HepG2 (cell line): ENCODE measurements around the gene OCSTAMP. TPM values are rescaled to one million over a fixed set of nuclear protein-coding genes. Genes with fewer than 3 reads are reported as not detected.

Experiments
- ATF2 ChIP-seq: sonication (generic); formaldehyde crosslinking; IDR thresholded peaks from 2 replicates; pipeline ENCODE4 v1.4.0; 2020; ENCODE audit warnings: missing genetic modification reagents
- CEBPZ ChIP-seq: IDR thresholded peaks from 2 replicates; pipeline ENCODE4 v1.6.1; 2012; ENCODE audit warnings: low read length, improper control_type of control experiment
- ELF3 ChIP-seq: IDR thresholded peaks from 2 replicates; pipeline ENCODE4 v1.6.1; 2016; ENCODE audit warnings: missing genetic modification reagents, missing compliant biosample characterization
- FOXA1 ChIP-seq, 2 experiments: fragments of 450-650 bp in 1 of 2; sonication (generic) in 1 of 2; formaldehyde crosslinking in 1 of 2; IDR thresholded peaks; 2 replicates each; pipeline versions ENCODE4 v1.4.0 to v1.6.1; 2016 to 2020; ENCODE audit warnings: missing genetic modification reagents in 1 of 2
- FOXM1 ChIP-seq: sonication (generic); formaldehyde crosslinking; IDR thresholded peaks from 2 replicates; pipeline ENCODE4 v1.5.0; 2020; ENCODE audit warnings: missing genetic modification reagents
- IKZF5 ChIP-seq: IDR thresholded peaks from 2 replicates; pipeline ENCODE4 v1.6.1; 2018; ENCODE audit warnings: missing genetic modification reagents, mild to moderate bottlenecking, missing compliant biosample characterization
- KAT7 ChIP-seq: IDR thresholded peaks from 2 replicates; pipeline ENCODE4 v1.6.1; 2018; ENCODE audit warnings: borderline replicate concordance, missing compliant biosample characterization
- RBAK ChIP-seq: sonication (generic); formaldehyde crosslinking; IDR thresholded peaks from 2 replicates; pipeline ENCODE4 v1.5.1; 2020; ENCODE audit warnings: mild to moderate bottlenecking, missing genetic modification reagents
- SMAD3 ChIP-seq: sonication (generic); formaldehyde crosslinking; IDR thresholded peaks from 2 replicates; pipeline ENCODE4 v1.4.0; 2020; ENCODE audit warnings: missing genetic modification reagents
- SUZ12 ChIP-seq: fragments of 150-350 bp; IDR thresholded peaks from 2 replicates; pipeline ENCODE4 v1.6.1; 2014; ENCODE audit warnings: low read depth, low read length
- TAF15 ChIP-seq: fragments of 200-400 bp; formaldehyde crosslinking; IDR thresholded peaks from one replicate; pipeline ENCODE4 v1.6.1; 2018; ENCODE audit warnings: mild to moderate bottlenecking, low read depth, low read length; ENCODE audit not compliant: poor library complexity, severe bottlenecking
- TP53 ChIP-seq: sonication (generic); formaldehyde crosslinking; conservative IDR thresholded peaks from 2 replicates; pipeline ENCODE4 v1.4.0; 2020; ENCODE audit warnings: missing genetic modification reagents
- WIZ ChIP-seq: sonication (generic); formaldehyde crosslinking; IDR thresholded peaks from 2 replicates; pipeline ENCODE4 v1.5.1; 2020; ENCODE audit warnings: mild to moderate bottlenecking, missing genetic modification reagents
- ZNF24 ChIP-seq: fragments of 450-650 bp; IDR thresholded peaks from 2 replicates; pipeline ENCODE4 v1.6.1; 2017; ENCODE audit warnings: antibody characterized with exemption, mild to moderate bottlenecking
- ZNF574 ChIP-seq: sonication (generic); formaldehyde crosslinking; IDR thresholded peaks from 2 replicates; pipeline ENCODE4 v1.4.0; 2020; ENCODE audit warnings: missing genetic modification reagents
- ZNF598 ChIP-seq: sonication (generic); formaldehyde crosslinking; IDR thresholded peaks from 2 replicates; pipeline ENCODE4 v1.5.1; 2020; ENCODE audit warnings: mild to moderate bottlenecking, missing genetic modification reagents, borderline replicate concordance
- ZNF605 ChIP-seq: sonication (generic); formaldehyde crosslinking; IDR thresholded peaks from 2 replicates; pipeline ENCODE4 v1.8.0; 2022; ENCODE audit warnings: mild to moderate bottlenecking, missing genetic modification reagents
- ZNF775 ChIP-seq: sonication (generic); formaldehyde crosslinking; IDR thresholded peaks from 2 replicates; pipeline ENCODE4 v1.4.0; 2020; ENCODE audit warnings: missing genetic modification reagents, mild to moderate bottlenecking, moderate library complexity, borderline replicate concordance
- ZSCAN25 ChIP-seq: sonication (generic); formaldehyde crosslinking; IDR thresholded peaks from 2 replicates; pipeline ENCODE4 v1.8.0; 2022; ENCODE audit warnings: mild to moderate bottlenecking, missing genetic modification reagents
- polyA plus RNA-seq, 8 experiments: library from polyadenylated mRNA; depleted of rRNA in 3 of 8; stranded (reverse) in 7 of 8; unstranded in 1 of 8; fragments of >200 nt; fragmentation: Illumina TruSeq in 4 of 8; extraction: Trizol in 4 of 8; gene quantifications; 2 replicates each; pipeline versions ENCODE4 v1.2.1 to v1.2.3, GENCODE V29; 2011 to 2016; ENCODE audit warnings: low read depth in 4 of 8, missing spikeins in 1 of 8, mixed read lengths in 1 of 8; ENCODE audit not compliant: insufficient read depth in 1 of 8
- total RNA-seq, 5 experiments: library from RNA; depleted of rRNA; stranded (reverse); fragments of >200 nt; fragmentation: Illumina TruSeq; extraction: Trizol; gene quantifications; 2 replicates each; pipeline ENCODE4 v1.2.3, GENCODE V29; 2016; ENCODE audit warnings: low read depth in 1 of 5
- TF ChIP-seq, protein P1 (sequence below): IDR thresholded peaks from 2 replicates; pipeline ENCODE4 v1.6.1; 2016

Gene OCSTAMP
- total and polyA plus RNA-seq, 2 of the 13 experiments (the other 11 are each of a cell fraction or from before 2014, with no cell fraction given): not detected

- TF ChIP-seq CEBPZ: no peak
- no peak for TF ChIP-seq FOXA1 (IDR thresholded peaks at IDR 0.05)
- TF ChIP-seq FOXA1 (CRISPR knock-in tag; IDR thresholded peaks at IDR 0.05): no peak
- TF ChIP-seq ZNF775 (CRISPR knock-in tag): no peak
- TF ChIP-seq, protein P1, sequence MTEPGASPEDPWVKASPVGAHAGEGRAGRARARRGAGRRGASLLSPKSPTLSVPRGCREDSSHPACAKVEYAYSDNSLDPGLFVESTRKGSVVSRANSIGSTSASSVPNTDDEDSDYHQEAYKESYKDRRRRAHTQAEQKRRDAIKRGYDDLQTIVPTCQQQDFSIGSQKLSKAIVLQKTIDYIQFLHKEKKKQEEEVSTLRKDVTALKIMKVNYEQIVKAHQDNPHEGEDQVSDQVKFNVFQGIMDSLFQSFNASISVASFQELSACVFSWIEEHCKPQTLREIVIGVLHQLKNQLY (CRISPR knock-in tag): no peak
- no peak for TF ChIP-seq ZNF598 (CRISPR knock-in tag)
- peak; percentile 32; the same call in 1 of the 2 replicates for TF ChIP-seq ELF3 (CRISPR knock-in tag)
- TF ChIP-seq TAF15: no peak
- TF ChIP-seq ZNF605: 0 out of 2 replicates have a peak, but pooled peaks have one; percentile 47
- TF ChIP-seq ZNF574 (CRISPR knock-in tag): no peak
- no peak for TF ChIP-seq SMAD3
- TF ChIP-seq SUZ12: no peak
- TF ChIP-seq TP53 (CRISPR knock-in tag): no peak
- no peak for TF ChIP-seq ZSCAN25 (CRISPR knock-in tag)
- no peak for TF ChIP-seq ZNF24
- TF ChIP-seq KAT7 (CRISPR knock-in tag): no peak
- no peak; the same call in 1 of the 2 replicates for TF ChIP-seq IKZF5 (CRISPR knock-in tag)
- no peak for TF ChIP-seq ATF2
- no peak for TF ChIP-seq RBAK (CRISPR knock-in tag)
- no peak for TF ChIP-seq WIZ (CRISPR knock-in tag)
- no peak for TF ChIP-seq FOXM1 (CRISPR knock-in tag)
Measured at GRCh38 chr20:46559685-46560440, 9.4 kb upstream of the OCSTAMP start (continued).
